ENCODE measurements around the gene NCAPH2. TPM values are rescaled to one million over a fixed set of nuclear protein-coding genes. Genes with fewer than 3 reads are reported as not detected.
A peak's percentile ranks its signal among the peaks of the same experiment; 100 is the strongest.

NCAPH2 gene
- total and polyA plus RNA-seq, 2 of the 13 experiments (the other 11 are each of a cell fraction or from before 2014, with no cell fraction given): 28.1 to 64.4 TPM

DNA sequence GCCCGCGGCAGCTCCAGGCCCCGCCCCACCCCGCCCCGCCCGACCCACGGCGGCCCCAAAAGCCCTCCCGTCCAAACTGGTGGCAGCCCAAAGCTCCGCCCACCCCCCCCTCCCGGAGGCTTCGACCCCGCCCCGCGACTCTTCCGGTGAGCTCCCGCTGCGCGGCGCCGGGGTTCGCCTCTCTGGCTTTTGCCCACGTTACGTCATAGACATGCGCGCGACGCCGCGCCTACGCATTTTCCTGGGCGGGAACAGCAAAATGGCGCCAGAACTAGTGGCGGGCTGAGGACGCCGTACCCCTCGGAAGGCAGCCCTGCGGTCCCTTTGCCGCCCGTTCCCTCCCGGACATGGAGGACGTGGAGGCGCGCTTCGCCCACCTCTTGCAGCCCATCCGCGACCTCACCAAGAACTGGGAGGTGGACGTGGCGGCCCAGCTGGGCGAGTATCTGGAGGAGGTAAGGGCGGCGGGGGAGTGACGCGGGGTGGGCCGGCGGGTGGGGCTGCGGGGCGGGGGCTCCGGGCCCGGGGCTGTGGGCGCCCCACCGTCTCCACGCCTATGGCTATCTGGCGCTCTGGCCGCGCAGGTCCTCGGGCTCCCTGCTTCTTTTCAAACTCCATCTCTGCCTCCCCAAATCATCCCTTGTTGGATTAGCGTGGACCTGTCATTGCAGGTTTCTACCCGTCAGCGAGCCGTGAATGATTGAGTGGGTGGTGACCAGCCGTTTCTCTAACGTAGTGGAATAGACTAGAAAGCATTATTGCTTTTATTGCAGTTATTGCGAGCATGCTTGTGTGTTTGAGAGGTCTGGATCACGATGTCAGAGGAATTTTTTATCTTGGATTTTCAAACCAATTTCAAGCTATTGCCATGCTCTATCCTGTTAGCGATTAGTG is at the start of gene NCAPH2 (continued):
- TF ChIP-seq KIAA2018 (CRISPR knock-in tag; IDR thresholded peaks at IDR 0.05; ENCODE audit: borderline replicate concordance) (no peak), ZNF563 (CRISPR knock-in tag; IDR thresholded peaks at IDR 0.05) (no peak; the same call in 1 of the 2 replicates), ZBTB7B (CRISPR knock-in tag; IDR thresholded peaks at IDR 0.05) (no peak), ZNF253 (CRISPR knock-in tag; IDR thresholded peaks at IDR 0.05; ENCODE audit: borderline replicate concordance) (no peak), IRF1 (CRISPR knock-in tag; IDR thresholded peaks at IDR 0.05; ENCODE audit: low read depth) (no peak), NFE2L2 (IDR thresholded peaks at IDR 0.05; ENCODE audit: low read length) (no peak), TBL1XR1 (IDR thresholded peaks at IDR 0.05; ENCODE audit: borderline replicate concordance, low read length, partially characterized antibody) (no peak), SPEN (CRISPR knock-in tag; IDR thresholded peaks at IDR 0.05; ENCODE audit: low read depth) (peak; percentile 92), ZNF124 (CRISPR knock-in tag; IDR thresholded peaks at IDR 0.05) (no peak), NR2C2 (CRISPR knock-in tag; IDR thresholded peaks at IDR 0.05; ENCODE audit: borderline replicate concordance) (peak; percentile 40; the same call in 1 of the 2 replicates), EEA1 (CRISPR knock-in tag; IDR thresholded peaks at IDR 0.05; ENCODE audit: borderline replicate concordance) (0 out of 2 replicates have a peak, but pooled peaks have one; percentile 39), SIN3B (IDR thresholded peaks at IDR 0.05; ENCODE audit: low read length) (peak; percentile 99), SIN3A (IDR thresholded peaks at IDR 0.05; ENCODE audit: borderline replicate concordance, low read depth, low read length) (peak; percentile 61; the same call in 1 of the 2 replicates)
- TF ChIP-seq, protein P1, sequence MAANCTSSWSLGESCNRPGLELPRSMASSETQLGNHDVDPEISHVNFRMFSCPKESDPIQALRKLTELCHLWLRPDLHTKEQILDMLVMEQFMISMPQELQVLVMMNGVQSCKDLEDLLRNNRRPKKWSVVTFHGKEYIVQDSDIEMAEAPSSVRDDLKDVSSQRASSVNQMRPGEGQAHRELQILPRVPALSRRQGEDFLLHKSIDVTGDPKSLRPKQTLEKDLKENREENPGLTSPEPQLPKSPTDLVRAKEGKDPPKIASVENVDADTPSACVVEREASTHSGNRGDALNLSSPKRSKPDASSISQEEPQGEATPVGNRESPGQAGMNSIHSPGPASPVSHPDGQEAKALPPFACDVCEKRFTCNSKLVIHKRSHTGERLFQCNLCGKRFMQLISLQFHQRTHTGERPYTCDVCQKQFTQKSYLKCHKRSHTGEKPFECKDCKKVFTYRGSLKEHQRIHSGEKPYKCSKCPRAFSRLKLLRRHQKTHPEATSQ (CRISPR knock-in tag; IDR thresholded peaks at IDR 0.05; ENCODE audit: borderline replicate concordance): no peak
- TF ChIP-seq, protein P2, sequence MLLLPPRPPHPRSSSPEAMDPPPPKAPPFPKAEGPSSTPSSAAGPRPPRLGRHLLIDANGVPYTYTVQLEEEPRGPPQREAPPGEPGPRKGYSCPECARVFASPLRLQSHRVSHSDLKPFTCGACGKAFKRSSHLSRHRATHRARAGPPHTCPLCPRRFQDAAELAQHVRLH (CRISPR knock-in tag; IDR thresholded peaks at IDR 0.05; ENCODE audit: borderline replicate concordance, low read depth): no peak
- TF ChIP-seq, protein P3, sequence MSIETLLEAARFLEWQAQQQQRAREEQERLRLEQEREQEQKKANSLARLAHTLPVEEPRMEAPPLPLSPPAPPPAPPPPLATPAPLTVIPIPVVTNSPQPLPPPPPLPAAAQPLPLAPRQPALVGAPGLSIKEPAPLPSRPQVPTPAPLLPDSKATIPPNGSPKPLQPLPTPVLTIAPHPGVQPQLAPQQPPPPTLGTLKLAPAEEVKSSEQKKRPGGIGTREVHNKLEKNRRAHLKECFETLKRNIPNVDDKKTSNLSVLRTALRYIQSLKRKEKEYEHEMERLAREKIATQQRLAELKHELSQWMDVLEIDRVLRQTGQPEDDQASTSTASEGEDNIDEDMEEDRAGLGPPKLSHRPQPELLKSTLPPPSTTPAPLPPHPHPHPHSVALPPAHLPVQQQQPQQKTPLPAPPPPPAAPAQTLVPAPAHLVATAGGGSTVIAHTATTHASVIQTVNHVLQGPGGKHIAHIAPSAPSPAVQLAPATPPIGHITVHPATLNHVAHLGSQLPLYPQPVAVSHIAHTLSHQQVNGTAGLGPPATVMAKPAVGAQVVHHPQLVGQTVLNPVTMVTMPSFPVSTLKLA (IDR thresholded peaks at IDR 0.05): peak; percentile 23; the same call in 1 of the 2 replicates

All from HepG2 (cell line).